CD14-positive monocyte (primary cell): ENCODE results near the gene TNFAIP8L3. TPM values are rescaled to one million over a fixed set of nuclear protein-coding genes. Genes with fewer than 3 reads are reported as not detected.
"Not testable (repeated sequence)": the region's sequence is repeated elsewhere in the genome, so short reads cannot be mapped to it uniquely, and the experiment has no call there.

Source experiments
- DNase-seq, 3 donors: peaks; one replicate each; pipeline ENCODE4 v3.0.0-alpha.2; 2011 to 2022
- H2AFZ ChIP-seq: 2 replicates; pipeline ENCODE4 v1.6.0; 2012; ENCODE audit warnings: mild to moderate bottlenecking, low read depth, low read length, inconsistent platforms; ENCODE audit not compliant: insufficient read depth, poor library complexity, severe bottlenecking
- H3K27ac ChIP-seq, 2 donors: 1 replicate in 1 of 2; 2 replicates in 1 of 2; pipeline ENCODE4 v1.5.1; 2012 to 2013; ENCODE audit warnings: low read length in 2 of 2, control low read depth in 1 of 2, inconsistent platforms in 1 of 2, low read depth in 1 of 2, mild to moderate bottlenecking in 1 of 2
- H3K27me3 ChIP-seq, 2 donors: one replicate each; pipeline versions ENCODE4 v1.6.0 to v1.6.1; 2011 to 2013; ENCODE audit warnings: low read length in 2 of 2; ENCODE audit not compliant: control insufficient read depth in 2 of 2, insufficient read depth in 2 of 2
- H3K36me3 ChIP-seq, 2 donors: replicated peaks in 1 of 2; 1 replicate in 1 of 2; 2 replicates in 1 of 2; pipeline versions ENCODE4 v1.5.1 to v1.6.1; 2012 to 2013; ENCODE audit warnings: low read length in 2 of 2, control low read depth in 1 of 2, inconsistent platforms in 1 of 2, mild to moderate bottlenecking in 1 of 2; ENCODE audit not compliant: insufficient read depth in 2 of 2, control insufficient read depth in 1 of 2
- H3K4me1 ChIP-seq, 2 donors: 1 replicate in 1 of 2; 2 replicates in 1 of 2; pipeline versions ENCODE4 v1.5.1 to v1.6.1; 2012 to 2013; ENCODE audit warnings: low read length in 2 of 2, control low read depth in 1 of 2, inconsistent platforms in 1 of 2, mild to moderate bottlenecking in 1 of 2, moderate library complexity in 1 of 2; ENCODE audit not compliant: insufficient read depth in 2 of 2, control insufficient read depth in 1 of 2
- H3K4me2 ChIP-seq: replicated peaks from 2 replicates; pipeline ENCODE3; 2012; ENCODE audit warnings: low read length, moderate library complexity, mild to moderate bottlenecking; ENCODE audit not compliant: poor library complexity, severe bottlenecking; ENCODE audit errors: extremely low read depth
- H3K4me3 ChIP-seq, 3 experiments: fragments of 200-600 bp in 1 of 3; sonication (generic) in 1 of 3; replicated peaks in 1 of 3; 1 replicate in 2 of 3; 2 replicates in 1 of 3; pipeline ENCODE4 v1.5.1; 2011 to 2013; ENCODE audit warnings: low read length in 3 of 3, mild to moderate bottlenecking in 3 of 3, control low read depth in 2 of 3, low read depth in 2 of 3, inconsistent platforms in 1 of 3, moderate library complexity in 1 of 3
- H3K79me2 ChIP-seq: 2 replicates; pipeline ENCODE4 v1.6.0; 2012; ENCODE audit warnings: mild to moderate bottlenecking, control low read depth, inconsistent platforms, low read length, moderate library complexity; ENCODE audit not compliant: insufficient read depth
- H3K9ac ChIP-seq: 2 replicates; pipeline ENCODE4 v1.6.0; 2017; ENCODE audit warnings: low read length, mild to moderate bottlenecking; ENCODE audit not compliant: insufficient read depth, poor library complexity, severe bottlenecking
- H3K9me3 ChIP-seq, 2 donors: replicated peaks in 1 of 2; 1 replicate in 1 of 2; 2 replicates in 1 of 2; pipeline versions ENCODE4 v1.5.1 to v1.6.1; 2012 to 2013; ENCODE audit warnings: low read length in 2 of 2, control low read depth in 1 of 2; ENCODE audit not compliant: control insufficient read depth in 1 of 2, insufficient read depth in 1 of 2
- H4K20me1 ChIP-seq: 2 replicates; pipeline ENCODE4 v1.6.0; 2012; ENCODE audit warnings: mild to moderate bottlenecking, low read length, control low read depth, moderate library complexity; ENCODE audit not compliant: insufficient read depth
- H3K27ac Mint-ChIP-seq, 7 donors: one replicate each; pipeline ENCODE4 v1.8.0; 2020; ENCODE audit warnings: mild to moderate bottlenecking in 7 of 7, mixed read lengths in 7 of 7, moderate library complexity in 6 of 7, inconsistent platforms in 2 of 7
- H3K27me3 Mint-ChIP-seq, 3 donors: one replicate each; pipeline ENCODE4 v1.8.0; 2021 to 2022; ENCODE audit warnings: low read depth in 3 of 3, mild to moderate bottlenecking in 3 of 3, mixed read lengths in 3 of 3, moderate library complexity in 3 of 3, inconsistent platforms in 1 of 3
- H3K36me3 Mint-ChIP-seq, 2 donors: one replicate each; pipeline ENCODE4 v1.8.0; 2020; ENCODE audit warnings: mixed read lengths in 2 of 2, inconsistent platforms in 1 of 2, mild to moderate bottlenecking in 1 of 2
- H3K4me1 Mint-ChIP-seq: one replicate; pipeline ENCODE4 v1.8.0; 2020; ENCODE audit warnings: mild to moderate bottlenecking, mixed read lengths
- H3K4me3 Mint-ChIP-seq, 2 donors: one replicate each; pipeline ENCODE4 v1.8.0; 2020; ENCODE audit warnings: mild to moderate bottlenecking in 2 of 2, mixed read lengths in 2 of 2, moderate library complexity in 1 of 2
- H3K9me3 Mint-ChIP-seq, 7 donors: one replicate each; pipeline ENCODE4 v1.8.0; 2020 to 2022; ENCODE audit warnings: mixed read lengths in 7 of 7, mild to moderate bottlenecking in 6 of 7, moderate library complexity in 6 of 7, inconsistent platforms in 2 of 7
- WGBS: methylation state at CpG from one replicate; pipeline ENCODE4 v1.1.5; 2013; ENCODE audit warnings: missing lambda C conversion rate; ENCODE audit not compliant: insufficient coverage; 5-methylcytosine and 5-hydroxymethylcytosine counted together
- intact Hi-C, 2 donors: fragments of 100-400 bp; cut with micrococcal nuclease; formaldehyde crosslinking; loops; one replicate each; pipeline versions ENCODE4 v1.15.0 to v1.15.1; 2023
- polyA plus RNA-seq, 3 donors: library from polyadenylated mRNA; depleted of rRNA in 1 of 3; unstranded in 2 of 3; stranded (reverse) in 1 of 3; fragments of 300-500 nt in 2 of 3; fragments of >200 nt in 1 of 3; fragmentation: Illumina TruSeq in 2 of 3; gene quantifications; 1 replicate in 2 of 3; 2 replicates in 1 of 3; pipeline ENCODE4 v1.2.3, GENCODE V29; 2012 to 2021
- TF ChIP-seq, protein P1 (sequence below): fragments of 200-600 bp; IDR thresholded peaks from one replicate; pipeline ENCODE4 v1.8.0; 2022; ENCODE audit warnings: antibody characterized with exemption, mild to moderate bottlenecking

Gene TNFAIP8L3
- polyA plus RNA-seq, 3 donors, result not detected

DNA sequence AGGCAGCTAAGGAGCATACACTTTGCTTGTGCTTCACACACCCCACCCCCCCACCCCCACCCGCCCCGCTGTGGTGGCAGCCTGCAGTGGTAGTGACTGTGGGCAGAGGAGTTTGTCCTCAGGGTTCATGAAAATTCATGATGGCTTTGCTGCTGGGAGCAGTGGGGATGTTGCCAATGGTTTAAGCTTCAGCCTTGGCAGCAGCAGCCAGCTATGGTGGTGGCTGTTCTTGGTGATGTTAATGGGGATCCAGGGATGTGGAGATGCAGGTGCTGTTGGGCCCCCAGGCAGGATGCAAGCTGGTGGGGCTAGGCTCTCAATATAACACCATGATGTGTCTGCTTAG lies 55.8 kb downstream of the TNFAIP8L3 start:
- Histone ChIP-seq H3K27me3 (no peaks in the 10 kb centered on the region), H3K9ac (no peak overlapping the region), H3K9me3 (no peaks in the 10 kb centered on the region), H2AFZ (no peak overlapping the region), H3K4me3 (no peak overlapping the region), H3K36me3 (no peaks in the 10 kb centered on the region), H3K27ac (no peak overlapping the region), H3K79me2 (no peaks in the 10 kb centered on the region), H3K4me2 (no peak overlapping the region), H4K20me1 (no peaks in the 10 kb centered on the region), H3K4me1 (no peaks in the 10 kb centered on the region)
- intact Hi-C loops, result no loop called here
- TF ChIP-seq, protein P1, sequence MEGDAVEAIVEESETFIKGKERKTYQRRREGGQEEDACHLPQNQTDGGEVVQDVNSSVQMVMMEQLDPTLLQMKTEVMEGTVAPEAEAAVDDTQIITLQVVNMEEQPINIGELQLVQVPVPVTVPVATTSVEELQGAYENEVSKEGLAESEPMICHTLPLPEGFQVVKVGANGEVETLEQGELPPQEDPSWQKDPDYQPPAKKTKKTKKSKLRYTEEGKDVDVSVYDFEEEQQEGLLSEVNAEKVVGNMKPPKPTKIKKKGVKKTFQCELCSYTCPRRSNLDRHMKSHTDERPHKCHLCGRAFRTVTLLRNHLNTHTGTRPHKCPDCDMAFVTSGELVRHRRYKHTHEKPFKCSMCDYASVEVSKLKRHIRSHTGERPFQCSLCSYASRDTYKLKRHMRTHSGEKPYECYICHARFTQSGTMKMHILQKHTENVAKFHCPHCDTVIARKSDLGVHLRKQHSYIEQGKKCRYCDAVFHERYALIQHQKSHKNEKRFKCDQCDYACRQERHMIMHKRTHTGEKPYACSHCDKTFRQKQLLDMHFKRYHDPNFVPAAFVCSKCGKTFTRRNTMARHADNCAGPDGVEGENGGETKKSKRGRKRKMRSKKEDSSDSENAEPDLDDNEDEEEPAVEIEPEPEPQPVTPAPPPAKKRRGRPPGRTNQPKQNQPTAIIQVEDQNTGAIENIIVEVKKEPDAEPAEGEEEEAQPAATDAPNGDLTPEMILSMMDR, result no peak
- H3K36me3 Mint-ChIP-seq, result no peaks in the 10 kb centered on the region
- H3K4me1 Mint-ChIP-seq, result no peaks in the 10 kb centered on the region
- peaks cover 0 to 5% (median 3%) of the 10 kb centered on the region in 7 donors for H3K9me3 Mint-ChIP-seq
- no peak for DNase-seq
- no CpG with 5 or more reads among the region's 2 CpGs for WGBS
- no peak overlapping the region for H3K27ac Mint-ChIP-seq
- H3K27me3 Mint-ChIP-seq, result peaks cover 2 to 6% (median 4%) of the 10 kb centered on the region in 3 donors
- no peak overlapping the region for H3K4me3 Mint-ChIP-seq

DNA sequence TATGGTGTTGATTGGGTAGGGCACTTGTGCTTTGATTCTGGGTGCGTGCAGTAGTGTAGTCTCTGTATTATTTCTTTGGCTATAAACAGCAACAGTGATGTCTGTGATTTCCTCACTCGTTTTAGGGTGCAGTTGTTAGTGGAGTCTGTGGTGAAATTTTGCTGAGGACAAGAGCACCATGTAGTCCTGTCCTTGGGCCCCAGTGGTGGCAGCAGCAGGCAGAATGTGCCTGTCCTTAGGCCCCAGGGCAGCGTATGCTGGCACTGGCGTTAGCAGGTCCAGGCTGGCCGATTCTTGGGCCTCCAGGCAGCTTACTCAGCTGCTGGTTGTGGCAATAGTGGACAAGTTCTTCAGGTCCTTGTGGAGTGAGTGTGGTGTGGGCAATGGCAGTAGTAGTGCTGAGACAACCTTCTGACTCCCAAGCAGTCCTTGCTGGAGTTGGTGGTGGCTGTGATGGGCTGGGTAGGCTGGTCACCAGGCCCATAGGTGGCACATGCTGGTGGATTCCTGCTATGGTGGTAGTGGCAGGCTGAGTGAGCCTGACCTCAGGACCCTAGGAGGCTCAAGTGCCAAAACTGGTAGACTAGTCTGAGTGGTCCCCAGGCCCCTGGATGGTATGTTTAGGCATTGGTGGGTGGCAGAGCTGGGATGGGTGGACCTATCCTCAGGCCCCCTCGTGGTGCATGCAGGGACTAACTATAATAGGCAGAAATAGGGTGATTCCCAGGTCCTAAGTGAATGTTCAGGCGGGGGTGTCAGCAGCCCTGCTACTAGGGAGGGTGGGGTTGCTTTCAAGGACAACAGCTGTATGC lies 56.3 kb downstream of the TNFAIP8L3 start:
- H3K36me3 ChIP-seq, result no peaks in the 10 kb centered on the region
- H2AFZ ChIP-seq, result no peak overlapping the region
- TF ChIP-seq, protein P1, result no peak
- no peaks in the 10 kb centered on the region for H3K27me3 ChIP-seq
- Mint-ChIP-seq H3K36me3 (no peaks in the 10 kb centered on the region), H3K9me3 (peaks cover 0 to 5% (median 3%) of the 10 kb centered on the region in 7 donors), H3K4me1 (no peaks in the 10 kb centered on the region), H3K4me3 (no peak overlapping the region), H3K27me3 (peaks cover 2 to 4% (median 4%) of the 10 kb centered on the region in 3 donors), H3K27ac (no peak overlapping the region)
- no peak for DNase-seq
- H4K20me1 ChIP-seq, result no peaks in the 10 kb centered on the region
- H3K79me2 ChIP-seq, result no peaks in the 10 kb centered on the region
- no peak overlapping the region for H3K4me2 ChIP-seq
- WGBS, result 93% methylated on average over 5 of the region's 7 CpGs
- H3K9me3 ChIP-seq, result no peaks in the 10 kb centered on the region
- no peak overlapping the region for H3K27ac ChIP-seq
- intact Hi-C loops, result no loop called here
- no peaks in the 10 kb centered on the region for H3K4me1 ChIP-seq
- no peak overlapping the region for H3K9ac ChIP-seq
- H3K4me3 ChIP-seq, result no peak overlapping the region

DNA sequence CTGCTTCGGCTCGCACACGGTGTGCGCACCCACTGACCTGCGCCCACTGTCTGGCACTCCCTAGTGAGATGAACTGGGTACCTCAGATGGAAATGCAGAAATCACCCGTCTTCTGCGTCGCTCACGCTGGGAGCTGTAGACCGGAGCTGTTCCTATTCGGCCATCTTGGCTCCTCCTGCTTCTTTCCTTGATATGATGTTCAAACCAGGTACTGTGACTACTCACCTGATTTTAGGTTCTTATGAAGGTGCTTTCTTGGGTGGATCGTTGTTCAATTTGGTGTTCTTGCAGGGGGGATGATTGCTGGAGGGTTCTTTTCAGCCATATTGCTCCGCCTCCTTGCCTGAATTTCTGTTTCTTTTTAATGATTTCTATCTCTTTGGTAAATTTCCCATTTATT lies 57.2 kb downstream of the TNFAIP8L3 start:
- whole genome bisulfite sequencing, result 98% methylated on average over 6 of the region's 13 CpGs

More for the DNA sequence above, 57.2 kb downstream of the TNFAIP8L3 start:
- intact Hi-C loops, H3K27me3 Mint-ChIP-seq, H3K27ac ChIP-seq, H3K9ac ChIP-seq, H3K4me3 Mint-ChIP-seq, H3K9me3 ChIP-seq, DNase-seq, H3K4me2 ChIP-seq, H3K9me3 Mint-ChIP-seq, H3K27ac Mint-ChIP-seq, H2AFZ ChIP-seq, H3K36me3 Mint-ChIP-seq, H3K27me3 ChIP-seq, H4K20me1 ChIP-seq, H3K4me1 ChIP-seq, H3K36me3 ChIP-seq, H3K4me3 ChIP-seq, H3K4me1 Mint-ChIP-seq, H3K79me2 ChIP-seq: not testable (repeated sequence)
